Heart left ventricle (tissue), 13 donors: ENCODE results near the gene PLBD2.

Experiments
- POLR2A ChIP-seq, 2 donors: fragments of 450-650 bp; IDR thresholded peaks; one replicate each; pipeline ENCODE4 v1.6.1; 2017; ENCODE audit warnings: antibody characterized with exemption in 2 of 2, mild to moderate bottlenecking in 2 of 2, moderate library complexity in 2 of 2
- TF ChIP-seq, protein P1 (sequence below), 12 donors: fragments of 200-600 bp; sonication (generic) in 4 of 12; IDR thresholded peaks; one replicate each; pipeline versions ENCODE4 v1.5.0 to v1.8.0; 2018 to 2022; ENCODE audit warnings: antibody characterized with exemption in 12 of 12, mild to moderate bottlenecking in 5 of 12
- donor health status: ischemic (EF 13 %, LVEDD 7.1; RV severe dilation, severe dysfunction).
- donor health status: DM: no; HTN: yes; CAD: no.
- donor health status: DM: no; HTN: no; CAD: no.
- donor health status: ischemic (EF 25% LVEDD 6.9; RV normal size, moderate dysfunction).
- donor health status: ischemic (EF 25% LVEDD 5.7; RV mildly dilated, moderate dysfunction).
- donor health status: ischemic (EF 35%, LVEDD 5.7; RV mildly dilated, moderate dysfunction).
- donor health status: nonischemic (EF 11% LVEDD 7.7; RV severe dilation, severe dysfunction).
- donor health status: DM: yes; HTN: yes; CAD: no.
- donor health status: PGD.
- donor health status: ischemic (EF 29% LVEDD 5.4; RV normal size, mild dysfunction).
- donor health status: nonischemic (EF 23%, LVEDD 6.1; RV moderate dilation, normal function).

DNA sequence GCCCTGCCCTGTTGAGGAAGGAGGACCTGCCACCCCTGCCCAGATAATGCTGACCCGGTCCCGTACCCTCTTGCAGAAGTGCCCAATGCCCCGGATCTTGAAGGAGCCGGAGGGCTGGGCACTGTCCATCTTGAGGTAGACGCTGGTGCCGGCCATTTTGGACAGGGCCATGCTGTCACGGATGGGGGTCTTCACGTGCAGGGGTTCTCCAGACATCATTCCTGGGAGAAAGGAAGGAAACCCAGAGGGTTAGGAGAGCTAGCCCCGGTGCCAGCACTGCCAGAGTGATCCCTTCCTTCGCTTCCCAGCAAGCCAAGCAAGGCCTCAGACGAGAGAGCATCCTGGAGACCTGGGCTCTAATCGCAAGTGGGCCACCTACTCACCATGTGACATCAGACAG lies 41.1 kb downstream of the PLBD2 start:
- TF ChIP-seq, protein P1, sequence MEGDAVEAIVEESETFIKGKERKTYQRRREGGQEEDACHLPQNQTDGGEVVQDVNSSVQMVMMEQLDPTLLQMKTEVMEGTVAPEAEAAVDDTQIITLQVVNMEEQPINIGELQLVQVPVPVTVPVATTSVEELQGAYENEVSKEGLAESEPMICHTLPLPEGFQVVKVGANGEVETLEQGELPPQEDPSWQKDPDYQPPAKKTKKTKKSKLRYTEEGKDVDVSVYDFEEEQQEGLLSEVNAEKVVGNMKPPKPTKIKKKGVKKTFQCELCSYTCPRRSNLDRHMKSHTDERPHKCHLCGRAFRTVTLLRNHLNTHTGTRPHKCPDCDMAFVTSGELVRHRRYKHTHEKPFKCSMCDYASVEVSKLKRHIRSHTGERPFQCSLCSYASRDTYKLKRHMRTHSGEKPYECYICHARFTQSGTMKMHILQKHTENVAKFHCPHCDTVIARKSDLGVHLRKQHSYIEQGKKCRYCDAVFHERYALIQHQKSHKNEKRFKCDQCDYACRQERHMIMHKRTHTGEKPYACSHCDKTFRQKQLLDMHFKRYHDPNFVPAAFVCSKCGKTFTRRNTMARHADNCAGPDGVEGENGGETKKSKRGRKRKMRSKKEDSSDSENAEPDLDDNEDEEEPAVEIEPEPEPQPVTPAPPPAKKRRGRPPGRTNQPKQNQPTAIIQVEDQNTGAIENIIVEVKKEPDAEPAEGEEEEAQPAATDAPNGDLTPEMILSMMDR (IDR thresholded peaks at IDR 0.05) = no peak
- TF ChIP-seq POLR2A (IDR thresholded peaks at IDR 0.05) = no peak
